HG02852 (cell line): ENCODE results near the gene MAPK8.

Experiments used
- ATAC-seq: cut with Tn5 transposase; IDR thresholded peaks from one replicate; pipeline ENCODE4 v1.9.1; 2021; ENCODE audit warnings: mild to moderate bottlenecking, moderate library complexity; ENCODE audit not compliant: unreplicated experiment

The MAPK8 gene

GRCh38 chr10:48447356-48448215 is 141.1 kb downstream of the MAPK8 start:
- ATAC-seq: no peak

DNA sequence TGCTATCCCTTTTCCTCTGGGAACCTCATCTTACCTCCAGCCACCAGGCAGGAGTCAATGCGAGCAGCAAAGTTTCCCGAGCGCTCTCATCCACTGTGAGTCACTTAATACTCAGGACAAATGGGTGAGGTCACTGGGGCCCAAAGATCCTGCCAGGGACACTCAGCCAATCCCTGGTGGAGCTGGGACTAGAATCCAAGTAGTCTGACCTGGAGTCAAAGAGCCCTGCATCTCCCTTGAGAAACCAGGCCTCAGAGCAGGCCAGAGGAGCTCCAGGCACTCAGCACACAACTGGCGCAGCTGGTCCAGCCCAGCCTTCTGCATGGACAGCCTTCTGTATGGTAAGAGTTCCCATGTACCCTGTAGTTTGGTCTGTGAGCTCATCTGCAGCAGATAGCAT is 142.3 kb downstream of the MAPK8 start:
- no peak for ATAC-seq

- no peak for ATAC-seq
Observed at GRCh38 chr10:48449501-48450232, 143.2 kb downstream of the MAPK8 start.

DNA sequence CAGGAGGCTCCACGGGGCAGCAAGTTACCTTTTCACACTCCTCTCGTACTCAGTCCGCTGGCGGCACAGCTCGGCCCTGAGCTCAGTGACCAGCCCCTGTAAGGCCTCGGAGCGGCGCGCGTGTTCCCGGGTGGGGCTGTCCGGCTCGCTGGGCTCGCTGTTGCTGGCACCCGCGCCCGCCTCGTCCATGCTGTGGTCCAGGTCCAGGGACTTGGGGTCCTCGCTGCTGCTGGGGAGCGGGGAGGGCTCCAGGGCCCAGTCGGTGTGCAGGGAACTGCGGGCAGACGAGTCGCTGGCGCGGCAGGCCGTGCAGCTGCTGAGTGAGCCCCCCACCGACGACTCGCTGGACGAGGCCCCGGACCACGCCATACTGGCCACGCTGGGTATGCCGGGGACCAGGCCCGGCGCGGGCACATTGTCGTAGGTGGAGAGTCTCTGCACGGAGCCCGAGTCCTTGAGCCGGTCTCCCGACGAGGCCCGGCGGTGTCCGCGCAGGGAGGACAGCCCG is 143.8 kb downstream of the MAPK8 start:
- no peak for ATAC-seq

GRCh38 chr10:48450741-48451466 is 144.4 kb downstream of the MAPK8 start:
- no peak for ATAC-seq

GRCh38 chr10:48451969-48452878 is 145.7 kb downstream of the MAPK8 start:
- ATAC-seq: no peak

GRCh38 chr10:48452879-48453412 is 146.5 kb downstream of the MAPK8 start:
- ATAC-seq: no peak

DNA sequence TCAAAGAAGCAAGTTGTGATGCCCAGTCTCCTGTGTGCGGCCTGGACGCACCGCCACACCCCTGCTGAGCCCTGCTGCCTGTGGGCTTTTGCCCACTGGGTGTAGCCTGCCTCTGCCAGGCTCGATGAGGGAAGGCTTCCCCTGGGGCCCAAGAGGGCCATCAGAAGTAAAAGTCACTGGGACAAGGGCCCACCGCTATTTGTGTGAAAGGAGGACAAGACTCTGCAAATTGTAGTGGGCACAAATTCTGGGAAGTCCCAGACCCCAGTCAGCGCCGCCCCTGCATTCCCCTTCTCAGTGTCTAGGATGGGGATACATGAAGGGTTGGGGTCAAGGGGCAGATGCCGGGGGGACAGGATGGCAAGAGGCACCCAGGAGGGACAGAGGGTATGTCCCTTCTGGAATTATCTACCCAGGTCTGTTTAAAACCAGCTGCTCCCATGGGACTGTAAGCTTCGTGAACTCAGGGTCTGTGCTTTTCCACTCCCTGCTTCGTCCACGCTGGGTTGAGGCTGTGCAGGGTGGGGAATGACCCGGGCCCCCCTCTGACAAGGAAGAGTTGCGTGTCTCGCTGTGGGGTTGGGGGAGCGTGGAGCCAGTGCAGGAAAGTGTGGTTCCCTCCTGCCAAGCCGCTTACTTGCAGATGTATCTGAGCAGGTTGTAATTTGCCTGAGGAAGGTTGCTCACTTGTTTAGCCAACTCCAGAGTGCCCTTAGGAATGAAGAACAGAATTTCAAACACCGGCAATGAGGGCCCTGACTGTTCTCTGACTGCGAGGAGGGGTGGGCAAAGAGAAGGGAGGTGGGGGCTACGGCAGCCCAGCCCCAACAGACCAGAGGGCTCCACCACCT is 147.2 kb downstream of the MAPK8 start:
- no peak for ATAC-seq

GRCh38 chr10:48454302-48455054 is 148.0 kb downstream of the MAPK8 start:
- ATAC-seq: no peak

DNA sequence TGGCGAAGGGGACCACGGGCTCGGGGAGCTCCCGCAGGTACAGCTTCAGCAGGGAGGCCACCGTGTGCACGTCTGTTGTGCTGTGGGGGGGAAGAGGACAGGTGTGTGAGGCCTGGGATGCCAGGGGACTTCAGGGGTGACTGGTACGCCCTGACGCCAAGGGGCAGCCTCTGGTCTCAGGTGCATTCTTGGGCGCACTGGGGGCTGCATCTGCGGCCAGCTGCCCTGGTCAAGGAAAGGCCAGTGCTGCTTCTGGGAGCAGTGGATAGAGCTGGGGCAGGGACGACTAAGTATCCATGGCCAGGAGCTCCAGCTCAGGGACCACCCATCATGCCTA is 148.5 kb downstream of the MAPK8 start:
- no peak for ATAC-seq

DNA sequence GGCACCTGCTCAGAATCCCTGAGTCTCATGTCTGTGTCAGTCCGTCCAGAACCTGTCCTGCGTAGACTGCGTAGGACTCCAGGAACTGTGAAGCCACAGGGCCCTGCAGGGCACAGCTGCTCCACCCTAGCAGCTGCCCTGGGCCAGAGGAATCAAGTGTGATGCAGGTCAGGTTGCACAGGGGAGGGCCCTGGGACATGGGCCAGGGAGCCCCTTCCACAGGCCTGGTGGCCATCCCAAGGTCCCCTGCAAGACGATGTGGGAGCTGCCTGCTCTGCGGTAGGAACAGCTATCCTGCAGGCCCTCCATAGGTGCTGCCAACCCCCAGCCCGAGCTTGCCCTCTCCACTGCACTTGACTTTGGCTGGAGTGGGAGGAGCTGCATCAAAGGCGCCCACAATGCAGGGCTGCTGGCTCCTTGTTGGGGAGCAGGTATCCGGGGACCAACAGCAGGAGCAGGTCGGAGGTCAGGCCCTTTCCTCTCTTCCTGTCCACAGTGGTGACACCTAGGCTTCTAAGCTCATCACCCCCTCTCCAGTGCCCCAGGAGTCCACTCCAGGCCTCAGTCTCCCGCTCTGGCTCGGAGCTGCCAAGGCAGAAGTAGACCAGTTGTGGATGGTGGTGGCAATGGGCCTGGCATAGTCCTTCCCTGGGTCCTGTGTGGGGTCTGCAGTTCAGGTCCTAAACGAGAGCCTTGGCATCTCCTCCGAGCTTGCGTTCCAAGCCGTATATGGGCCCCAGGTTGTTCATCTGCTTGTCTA is 149.1 kb downstream of the MAPK8 start:
- no peak for ATAC-seq

- no peak for ATAC-seq
Observed at GRCh38 chr10:48456361-48456804, 149.9 kb downstream of the MAPK8 start.

DNA sequence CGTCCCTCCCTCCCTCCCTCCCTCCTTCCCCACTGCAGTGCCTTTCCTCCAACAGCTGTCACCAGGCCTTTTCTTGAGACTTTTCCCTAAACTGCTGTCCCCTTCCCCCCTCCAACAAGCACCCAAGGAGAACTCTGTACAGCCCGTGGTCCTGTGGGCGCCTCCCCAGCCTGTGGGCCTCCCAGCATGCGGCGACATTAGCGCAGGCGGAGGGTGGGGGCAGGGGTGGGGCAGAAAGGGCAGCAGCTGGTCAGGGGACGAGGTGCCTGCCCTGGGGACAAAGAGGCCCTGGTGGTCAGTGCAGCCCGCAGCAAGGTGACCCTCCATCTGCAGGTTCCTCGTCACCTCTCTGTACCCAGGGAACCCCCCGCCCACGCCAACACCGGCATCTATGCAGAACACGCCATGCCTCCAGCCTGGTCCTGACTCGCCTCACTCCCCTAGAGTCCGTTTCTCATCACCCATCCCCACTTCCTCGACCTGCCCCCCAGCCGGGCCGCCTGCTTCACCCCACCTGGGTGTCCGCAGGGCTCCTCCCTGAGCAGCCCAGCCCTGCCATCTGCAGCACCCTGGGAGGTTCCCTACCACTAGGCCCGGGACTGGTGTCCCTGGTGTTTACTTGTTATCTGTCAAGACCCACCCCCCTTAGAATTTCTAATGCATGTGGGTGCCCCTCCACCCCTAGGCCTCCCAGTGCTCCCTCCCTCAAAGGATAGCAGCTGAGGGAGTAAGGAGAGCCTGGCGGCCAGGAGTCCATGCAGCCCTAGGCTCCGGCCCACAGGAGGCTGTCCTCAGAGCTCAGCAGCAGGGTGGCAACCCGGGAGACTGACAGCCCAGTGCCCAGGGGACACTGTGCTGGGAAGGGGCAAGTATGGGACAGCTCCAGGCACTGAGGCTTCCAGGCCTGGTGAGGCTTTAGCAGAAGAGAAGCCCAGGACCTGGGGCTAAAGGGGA is 150.6 kb downstream of the MAPK8 start:
- peak; percentile 53 for ATAC-seq

DNA sequence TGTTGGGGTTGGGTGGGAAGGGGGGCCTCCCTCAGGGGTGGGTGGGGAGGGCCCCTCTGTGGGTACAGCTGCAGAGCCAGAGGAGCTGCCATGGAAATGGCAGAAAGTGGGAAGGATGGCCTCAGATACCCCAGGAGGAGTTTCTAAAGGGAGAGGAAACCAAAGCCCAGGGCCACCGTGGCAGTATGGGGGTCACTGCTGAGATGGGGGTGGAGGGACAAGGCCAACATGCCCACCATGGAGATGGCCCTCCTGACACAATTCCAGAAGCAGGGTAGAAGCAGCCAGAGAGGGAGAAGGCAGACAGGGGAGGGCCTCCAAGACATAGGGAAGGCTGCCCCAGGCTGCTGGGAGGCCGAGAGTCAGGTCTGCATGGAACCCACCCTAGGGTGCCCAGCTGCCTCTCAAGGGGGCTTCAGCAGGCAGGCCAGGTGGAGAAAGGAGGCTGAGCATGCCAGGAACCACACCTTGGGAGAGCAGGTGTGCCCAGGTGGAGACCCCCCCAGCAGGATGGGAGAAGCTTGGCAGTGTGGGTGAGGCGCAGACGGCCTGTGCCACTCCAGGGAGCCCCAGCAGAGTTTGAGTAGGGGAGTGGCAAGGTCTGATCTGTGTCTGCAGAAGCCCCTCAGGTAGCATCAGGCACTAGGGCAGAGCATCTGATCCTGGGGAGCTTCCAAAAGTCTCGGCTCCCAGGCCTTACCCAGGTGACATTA is 151.6 kb downstream of the MAPK8 start:
- no peak for ATAC-seq

DNA sequence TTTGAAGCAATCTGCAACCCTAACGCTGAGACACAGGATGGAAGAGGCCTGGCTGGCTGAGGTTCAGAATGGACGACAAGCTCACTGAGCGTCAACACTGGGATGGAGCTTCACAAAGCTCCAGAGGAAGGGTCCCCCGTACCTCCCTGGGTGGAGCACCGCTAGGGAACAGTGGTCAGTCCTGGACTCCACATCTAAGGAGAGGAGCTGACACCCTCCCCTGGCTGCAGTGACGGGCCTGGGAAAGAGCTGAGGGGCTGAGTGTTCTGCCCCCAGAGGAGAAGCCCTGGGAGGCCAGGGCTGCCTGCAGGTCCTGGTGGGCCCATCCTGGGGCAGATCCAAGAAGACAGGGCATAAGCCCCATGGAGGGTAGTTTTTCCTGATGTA is 152.2 kb downstream of the MAPK8 start:
- ATAC-seq: no peak
